Caco-2 (cell line): ENCODE results near the gene TMEM250. TPM values are rescaled to one million over a fixed set of nuclear protein-coding genes. Genes with fewer than 3 reads are reported as not detected.

ENCODE experiments used
- BruUV-seq: library from RNA; stranded (reverse); fragments of 400-500 nt; replicated peaks from 2 replicates; lab custom pipeline; 2021; lab: Mats Ljungman, UMichigan
- CTCF ChIA-PET: fragments of 300-600 bp; sonication (Branson Sonifier 250); formaldehyde crosslinking; loops from one replicate; lab custom pipeline; 2022; ENCODE audit warnings: antibody characterized with exemption; lab: Charles Lee
- POLR2A ChIA-PET: fragments of 300-600 bp; sonication (Branson Sonifier 250); formaldehyde crosslinking; loops from one replicate; lab custom pipeline; 2022; ENCODE audit warnings: antibody characterized with exemption; lab: Charles Lee
- DNase-seq, 2 experiments: peaks; one replicate each; pipeline versions ENCODE4 v3.0.0 to v3.0.0-alpha.2; 2020 to 2022
- H3K27me3 ChIP-seq: replicated peaks from 2 replicates; pipeline ENCODE4 v1.6.0; 2011; ENCODE audit warnings: low read length; ENCODE audit not compliant: control insufficient read depth, insufficient read depth
- H3K36me3 ChIP-seq: 2 replicates; pipeline ENCODE4 v1.5.1; 2011; ENCODE audit warnings: low read length; ENCODE audit not compliant: control insufficient read depth, insufficient read depth
- H3K4me1 ChIP-seq: fragments of 250-450 bp; sonication (Bioruptor Pico); 2 replicates; pipeline ENCODE4 v1.5.1; 2020; ENCODE audit warnings: mild to moderate bottlenecking
- H3K4me3 ChIP-seq: 2 replicates; pipeline ENCODE4 v1.5.1; 2011; ENCODE audit warnings: low read depth, mild to moderate bottlenecking, control low read depth, low read length
- H3K9me3 ChIP-seq: fragments of 250-450 bp; sonication (Bioruptor Pico); 2 replicates; pipeline ENCODE4 v1.5.1; 2020; ENCODE audit warnings: mild to moderate bottlenecking, moderate library complexity
- H3K27ac Mint-ChIP-seq: one replicate; pipeline ENCODE4 v1.8.0; 2022; ENCODE audit warnings: mixed read lengths; ENCODE audit not compliant: unreplicated experiment
- H3K27me3 Mint-ChIP-seq: one replicate; pipeline ENCODE4 v1.8.0; 2022; ENCODE audit warnings: mixed read lengths; ENCODE audit not compliant: insufficient read depth, unreplicated experiment
- H3K36me3 Mint-ChIP-seq: one replicate; pipeline ENCODE4 v1.8.0; 2022; ENCODE audit warnings: mild to moderate bottlenecking, mixed read lengths; ENCODE audit not compliant: insufficient read depth, unreplicated experiment
- H3K4me1 Mint-ChIP-seq: one replicate; pipeline ENCODE4 v1.8.0; 2022; ENCODE audit warnings: low read depth, mixed read lengths; ENCODE audit not compliant: unreplicated experiment
- H3K4me3 Mint-ChIP-seq: one replicate; pipeline ENCODE4 v1.8.0; 2022; ENCODE audit warnings: mild to moderate bottlenecking, moderate library complexity, mixed read lengths; ENCODE audit not compliant: unreplicated experiment
- H3K9me3 Mint-ChIP-seq: one replicate; pipeline ENCODE4 v1.8.0; 2022; ENCODE audit warnings: mixed read lengths; ENCODE audit not compliant: unreplicated experiment
- CTCF ChIP-seq, 2 experiments: fragments of 200-600 bp in 1 of 2; IDR thresholded peaks; 1 replicate in 1 of 2; 2 replicates in 1 of 2; pipeline versions ENCODE4 v1.5.1 to v1.8.0; 2011 to 2022; ENCODE audit warnings: antibody characterized with exemption in 1 of 2, control low read depth in 1 of 2, inconsistent platforms in 1 of 2, low read depth in 1 of 2, low read length in 1 of 2, mild to moderate bottlenecking in 1 of 2, moderate library complexity in 1 of 2; ENCODE audit not compliant: insufficient read depth in 1 of 2, severe bottlenecking in 1 of 2, unreplicated experiment in 1 of 2
- intact Hi-C: fragments of 100-400 bp; cut with micrococcal nuclease; formaldehyde crosslinking; loops from one replicate; pipeline ENCODE4 v1.10.0; 2022; ENCODE audit not compliant: unreplicated experiment
- total RNA-seq: library from RNA; stranded (reverse); gene quantifications from 2 replicates; pipeline ENCODE4 v1.2.3, GENCODE V29; 2022

TMEM250 gene
- total RNA-seq, 1 experiment from 2014 or later, result 38.2 TPM

- Histone ChIP-seq H3K4me3 (no peak overlapping the region), H3K4me1 (peaks cover 8% of the 10 kb centered on the region), H3K36me3 (no peaks in the 10 kb centered on the region), H3K9me3 (no peaks in the 10 kb centered on the region), H3K27me3 (no peaks in the 10 kb centered on the region)
- Mint-ChIP-seq H3K36me3 (no peaks in the 10 kb centered on the region), H3K9me3 (no peaks in the 10 kb centered on the region), H3K27me3 (no peaks in the 10 kb centered on the region), H3K4me1 (no peaks in the 10 kb centered on the region), H3K27ac (no peak overlapping the region), H3K4me3 (no peak overlapping the region)
- CTCF ChIA-PET, result interaction anchor here (1.1 kb wide), 1 partner anchor 139 kb away, joined by 3 read pairs; no protein-coding TSS in a partner anchor
- intact Hi-C loops, result no loop called here
- peak; percentile 31 to 36 for TF ChIP-seq CTCF (IDR thresholded peaks at IDR 0.05; ENCODE audit: insufficient read depth in 1 of 2, low read depth in 1 of 2, low read length in 1 of 2, severe bottlenecking in 1 of 2, unreplicated experiment in 1 of 2)
- peak; percentile 61 to 69 for DNase-seq
- POLR2A ChIA-PET, result no interaction called here
- no TSS peak for BruUV-seq
Measured at GRCh38 chr9:136138566-136138965, 19.9 kb upstream of the TMEM250 start.

- no peak overlapping the region for H3K4me3 Mint-ChIP-seq
- peaks cover 9% of the 10 kb centered on the region for H3K4me1 ChIP-seq
- no peak for TF ChIP-seq CTCF (IDR thresholded peaks at IDR 0.05; ENCODE audit: insufficient read depth in 1 of 2, low read depth in 1 of 2, low read length in 1 of 2, severe bottlenecking in 1 of 2, unreplicated experiment in 1 of 2)
- H3K4me3 ChIP-seq, result no peak overlapping the region
- no peak for DNase-seq
- intact Hi-C loops, result no loop called here
- no peaks in the 10 kb centered on the region for H3K4me1 Mint-ChIP-seq
- ChIA-PET POLR2A (no interaction called here), CTCF (interaction anchor here (0.8 to 1.1 kb wide), 2 partner anchors 140 to 350 kb away, joined by 3 to 5 read pairs; no protein-coding TSS in a partner anchor)
- no peak overlapping the region for H3K27ac Mint-ChIP-seq
- no peaks in the 10 kb centered on the region for H3K36me3 Mint-ChIP-seq
- H3K36me3 ChIP-seq, result no peaks in the 10 kb centered on the region
- no peaks in the 10 kb centered on the region for H3K9me3 Mint-ChIP-seq
- no peaks in the 10 kb centered on the region for H3K9me3 ChIP-seq
- no peaks in the 10 kb centered on the region for H3K27me3 ChIP-seq
- no TSS peak for BruUV-seq
- H3K27me3 Mint-ChIP-seq, result no peaks in the 10 kb centered on the region
Measured at GRCh38 chr9:136137321-136138265, 18.9 kb upstream of the TMEM250 start.

GRCh38 chr9:136136127-136136925, 17.7 kb upstream of the TMEM250 start:
- no peak overlapping the region for H3K4me3 Mint-ChIP-seq
- no peak for DNase-seq
- ChIA-PET CTCF (no interaction called here), POLR2A (no interaction called here)
- H3K36me3 ChIP-seq, result no peaks in the 10 kb centered on the region
- no peaks in the 10 kb centered on the region for H3K4me1 Mint-ChIP-seq
- intact Hi-C loops, result no loop called here
- H3K9me3 Mint-ChIP-seq, result no peaks in the 10 kb centered on the region
- no peak overlapping the region for H3K4me3 ChIP-seq
- no peaks in the 10 kb centered on the region for H3K27me3 Mint-ChIP-seq
- H3K9me3 ChIP-seq, result no peaks in the 10 kb centered on the region
- H3K27ac Mint-ChIP-seq, result no peak overlapping the region
- no TSS peak for BruUV-seq
- no peaks in the 10 kb centered on the region for H3K36me3 Mint-ChIP-seq
- no peak for TF ChIP-seq CTCF (IDR thresholded peaks at IDR 0.05; ENCODE audit: insufficient read depth in 1 of 2, low read depth in 1 of 2, low read length in 1 of 2, severe bottlenecking in 1 of 2, unreplicated experiment in 1 of 2)
- H3K4me1 ChIP-seq, result peaks cover 22% of the 10 kb centered on the region
- H3K27me3 ChIP-seq, result no peaks in the 10 kb centered on the region
